HG03108 (cell line): ENCODE measurements around the gene FAM174A.
A peak's percentile ranks its signal among the peaks of the same experiment; 100 is the strongest.

ENCODE experiments used
- ATAC-seq: cut with Tn5 transposase; IDR thresholded peaks from one replicate; pipeline ENCODE4 v1.9.1; 2021; ENCODE audit warnings: moderate library complexity; ENCODE audit not compliant: unreplicated experiment

The FAM174A gene

DNA sequence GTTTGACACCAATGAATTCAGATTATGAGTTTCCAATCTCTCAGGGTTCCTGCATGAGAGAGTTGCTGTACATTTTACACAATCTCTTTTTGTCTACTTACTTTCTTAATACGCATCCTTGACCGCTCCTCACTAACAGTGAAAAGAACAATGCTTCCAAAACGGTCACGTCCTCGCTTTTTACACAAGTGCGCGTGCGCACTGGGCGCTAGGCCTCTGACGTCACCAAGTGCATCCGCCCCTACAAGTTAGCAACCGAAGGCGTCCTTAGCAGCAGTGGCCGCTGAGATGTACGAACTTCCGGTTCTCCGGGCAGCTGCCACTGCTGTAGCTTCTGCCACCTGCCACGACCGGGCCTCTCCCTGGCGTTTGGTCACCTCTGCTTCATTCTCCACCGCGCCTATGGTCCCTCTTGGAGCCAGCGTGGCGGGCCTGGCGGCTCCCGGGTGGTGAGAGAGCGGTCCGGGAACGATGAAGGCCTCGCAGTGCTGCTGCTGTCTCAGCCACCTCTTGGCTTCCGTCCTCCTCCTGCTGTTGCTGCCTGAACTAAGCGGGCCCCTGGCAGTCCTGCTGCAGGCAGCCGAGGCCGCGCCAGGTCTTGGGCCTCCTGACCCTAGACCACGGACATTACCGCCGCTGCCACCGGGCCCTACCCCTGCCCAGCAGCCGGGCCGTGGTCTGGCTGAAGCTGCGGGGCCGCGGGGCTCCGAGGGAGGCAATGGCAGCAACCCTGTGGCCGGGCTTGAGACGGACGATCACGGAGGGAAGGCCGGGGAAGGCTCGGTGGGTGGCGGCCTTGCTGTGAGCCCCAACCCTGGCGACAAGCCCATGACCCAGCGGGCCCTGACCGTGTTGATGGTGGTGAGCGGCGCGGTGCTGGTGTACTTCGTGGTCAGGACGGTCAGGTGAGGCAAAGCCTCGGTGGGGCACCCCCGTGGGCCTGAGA is at the start of gene FAM174A:
Gene FAM174A, plus strand, starts transcription at position 315 of the 946 bp plus-strand sequence. Its CDS starts 157 bp downstream, at position 472.
- ATAC-seq, result peak; percentile 98

- no peak for ATAC-seq
These were observed 41.2 kb upstream of the FAM174A start for GRCh38 chr5:100493996-100494395.

GRCh38 chr5:100496296-100496695 is 38.9 kb upstream of the FAM174A start:
- no peak for ATAC-seq

- ATAC-seq, result no peak
These were observed 32.5 kb upstream of the FAM174A start for GRCh38 chr5:100502684-100503083.

- no peak for ATAC-seq
These were observed 29.0 kb upstream of the FAM174A start for GRCh38 chr5:100505984-100506670.

GRCh38 chr5:100516285-100516684 is 18.9 kb upstream of the FAM174A start:
- ATAC-seq, result peak; percentile 53

DNA sequence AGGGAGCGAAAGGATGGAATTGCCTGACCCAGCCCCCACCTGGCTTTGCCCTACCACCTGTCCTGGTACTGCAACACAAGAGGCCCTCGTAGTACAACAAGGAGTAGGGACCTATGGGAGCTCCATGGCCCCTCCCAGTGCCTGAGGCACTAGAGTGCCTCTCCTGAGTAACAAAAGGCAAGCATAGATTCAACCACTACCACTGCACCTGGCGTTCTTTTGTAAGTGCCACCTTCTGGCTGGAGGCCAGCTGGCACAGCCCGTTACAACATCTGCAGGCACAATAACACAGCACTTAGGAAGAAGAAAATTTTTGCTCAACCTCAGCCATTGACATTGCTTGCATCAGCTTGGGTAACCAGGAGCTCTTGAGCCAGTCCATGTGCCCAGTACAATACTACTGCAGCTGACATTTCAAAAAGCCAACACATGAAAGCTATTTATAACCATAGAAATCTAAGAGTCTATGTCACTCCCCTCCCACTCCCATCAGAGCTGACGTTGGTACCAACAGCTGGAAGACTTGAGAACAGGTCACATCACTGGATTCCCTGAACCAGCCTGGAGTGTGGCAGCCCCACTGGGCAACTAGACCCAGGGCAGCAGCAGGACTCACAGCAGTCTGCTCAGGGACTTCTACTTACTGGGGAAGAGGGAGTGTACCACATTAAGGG is 17.7 kb upstream of the FAM174A start:
- ATAC-seq, result no peak

- ATAC-seq, result no peak
These were observed 16.8 kb upstream of the FAM174A start for GRCh38 chr5:100518377-100518776.

DNA sequence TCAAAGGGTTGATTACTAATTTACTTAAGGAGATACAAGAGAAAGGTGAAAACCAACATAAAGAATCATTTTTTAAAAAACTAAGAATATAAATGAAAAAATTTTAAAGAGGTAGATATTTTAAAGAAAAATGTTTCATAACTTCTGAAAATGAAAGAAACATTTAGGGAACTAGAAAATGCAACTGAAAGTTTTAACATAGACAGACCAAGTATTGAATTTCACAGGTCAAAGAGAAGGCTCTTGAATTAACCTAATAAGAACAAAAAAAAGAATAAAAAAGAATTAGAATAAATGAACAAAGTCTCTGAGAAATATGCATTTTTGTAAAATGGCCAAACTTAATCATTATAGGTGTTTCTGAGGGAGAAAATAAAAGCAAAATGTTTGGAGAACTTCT is 16.1 kb upstream of the FAM174A start:
- peak; percentile 64 for ATAC-seq

GRCh38 chr5:100520348-100520747 is 14.8 kb upstream of the FAM174A start:
- no peak for ATAC-seq

DNA sequence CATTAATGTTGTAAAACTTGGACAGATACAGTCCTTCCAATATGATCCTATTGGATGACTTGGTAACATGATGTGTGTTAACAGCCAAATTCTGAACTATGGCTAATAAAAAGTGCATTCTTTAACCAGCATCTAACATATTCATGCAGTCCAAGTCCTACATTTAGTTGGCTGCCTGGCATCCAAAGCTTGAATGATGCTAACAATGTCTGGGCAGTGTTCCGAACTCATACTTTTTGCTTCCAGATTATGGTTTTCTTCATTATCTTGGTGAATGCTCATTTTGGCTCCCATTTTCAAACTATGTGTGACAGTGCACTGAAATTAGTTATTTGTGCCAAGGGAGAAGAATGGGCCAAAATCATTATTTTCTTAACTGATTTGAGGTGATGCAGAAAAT is 2.8 kb downstream of the FAM174A start:
- no peak for ATAC-seq

GRCh38 chr5:100539519-100539918 is 4.3 kb downstream of the FAM174A start:
- no peak for ATAC-seq

- no peak for ATAC-seq
These were observed 6.9 kb downstream of the FAM174A start for GRCh38 chr5:100542086-100542485.

DNA sequence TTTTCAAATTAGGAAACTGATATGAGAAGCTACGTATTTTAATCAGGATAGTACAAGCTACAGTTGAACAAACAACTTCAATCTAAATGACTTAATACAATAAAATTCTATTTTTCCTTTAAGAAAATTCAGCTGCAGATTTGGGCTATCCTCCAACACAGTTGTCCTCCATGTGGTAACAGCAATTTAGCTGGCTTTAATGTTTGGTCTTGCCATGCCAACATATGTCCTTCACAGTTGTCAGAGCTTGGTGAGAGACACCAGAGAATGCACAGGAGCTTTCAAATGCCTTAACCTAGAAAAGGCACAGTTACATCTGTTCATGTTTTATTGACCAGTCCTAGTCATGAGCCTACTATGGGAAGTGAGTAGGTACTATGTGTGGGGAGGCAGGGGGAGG is 10.8 kb downstream of the FAM174A start:
- no peak for ATAC-seq

DNA sequence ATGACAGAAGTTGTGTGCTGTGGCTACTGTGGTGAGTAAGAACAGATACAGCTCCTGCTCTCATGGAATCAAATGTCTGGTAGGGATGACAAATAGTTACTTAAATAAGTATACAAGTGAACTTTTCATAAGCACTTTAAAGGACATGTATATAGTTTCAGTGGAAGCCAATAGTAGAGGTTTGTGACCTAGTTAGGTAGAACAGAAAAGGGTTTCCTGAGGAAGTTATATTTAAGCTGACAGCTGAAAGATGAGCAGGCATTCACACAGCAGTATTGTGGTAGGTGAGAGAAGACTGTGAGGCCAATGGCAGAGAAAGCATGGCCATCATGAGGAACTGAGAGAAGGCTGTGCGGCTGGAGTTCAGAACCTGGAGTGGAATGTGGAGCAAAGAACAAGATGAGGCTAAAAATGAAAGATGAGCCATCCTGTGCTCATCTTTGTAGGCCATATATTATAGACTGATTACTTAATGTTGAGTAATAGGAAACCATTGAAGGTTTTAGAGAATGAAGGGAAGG is 15.4 kb downstream of the FAM174A start:
- peak; percentile 87 for ATAC-seq

DNA sequence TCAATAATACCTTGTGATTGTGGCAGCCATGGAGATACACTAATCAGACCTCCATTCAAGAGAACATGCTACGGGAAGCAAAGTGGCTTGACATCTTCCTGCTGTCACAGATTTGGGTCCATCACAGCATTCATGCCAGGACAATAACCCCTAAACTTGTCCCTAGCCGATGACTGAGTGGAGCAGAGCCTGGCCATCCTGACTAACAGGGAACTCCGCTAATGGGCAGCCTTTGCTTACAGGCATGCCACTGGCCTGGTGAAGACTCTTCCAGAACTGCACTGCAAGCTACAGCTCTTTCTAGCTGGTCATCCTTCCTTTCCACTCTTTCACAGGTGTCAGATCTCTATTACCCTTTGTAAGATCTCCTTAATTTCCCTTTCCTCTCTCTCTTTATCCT is 16.0 kb downstream of the FAM174A start:
- ATAC-seq, result no peak

- no peak for ATAC-seq
These were observed 18.0 kb downstream of the FAM174A start for GRCh38 chr5:100553209-100553608.

DNA sequence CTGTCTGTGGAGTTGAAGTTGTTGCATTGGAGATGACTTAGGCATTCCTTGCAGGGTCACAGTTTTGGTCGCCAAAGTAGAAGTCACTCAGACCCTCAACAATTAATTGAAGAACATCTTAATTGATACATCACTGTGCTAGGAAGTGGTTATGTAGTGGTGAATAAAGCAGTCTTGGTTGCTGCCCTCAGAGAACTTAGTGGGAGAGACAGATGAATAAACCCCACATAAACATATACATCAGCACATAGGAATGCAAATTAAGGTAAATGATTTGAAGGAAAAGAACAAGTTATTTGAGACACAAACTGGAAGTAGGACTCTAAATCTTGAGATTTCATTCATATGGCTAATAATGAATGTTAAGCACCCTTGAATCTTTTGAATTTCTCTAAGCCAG is 25.7 kb downstream of the FAM174A start:
- no peak for ATAC-seq

DNA sequence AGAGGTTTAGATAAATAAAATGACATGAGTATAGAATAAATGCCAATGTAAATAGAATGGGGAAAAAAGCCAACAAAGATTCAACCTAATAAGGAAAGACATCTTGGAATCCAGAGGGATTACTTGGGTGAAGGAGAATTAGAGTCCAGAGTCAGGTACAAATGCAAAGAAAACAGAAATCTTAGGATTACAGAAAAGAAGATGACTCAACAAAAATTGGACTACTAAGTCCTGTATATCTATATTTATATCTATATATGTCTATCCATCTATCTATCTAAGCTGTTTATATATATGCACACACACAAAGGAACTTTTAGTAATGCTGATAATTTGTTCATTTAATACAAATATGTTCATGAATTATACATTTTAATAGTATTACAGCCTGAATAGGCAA is 27.6 kb downstream of the FAM174A start:
- no peak for ATAC-seq

DNA sequence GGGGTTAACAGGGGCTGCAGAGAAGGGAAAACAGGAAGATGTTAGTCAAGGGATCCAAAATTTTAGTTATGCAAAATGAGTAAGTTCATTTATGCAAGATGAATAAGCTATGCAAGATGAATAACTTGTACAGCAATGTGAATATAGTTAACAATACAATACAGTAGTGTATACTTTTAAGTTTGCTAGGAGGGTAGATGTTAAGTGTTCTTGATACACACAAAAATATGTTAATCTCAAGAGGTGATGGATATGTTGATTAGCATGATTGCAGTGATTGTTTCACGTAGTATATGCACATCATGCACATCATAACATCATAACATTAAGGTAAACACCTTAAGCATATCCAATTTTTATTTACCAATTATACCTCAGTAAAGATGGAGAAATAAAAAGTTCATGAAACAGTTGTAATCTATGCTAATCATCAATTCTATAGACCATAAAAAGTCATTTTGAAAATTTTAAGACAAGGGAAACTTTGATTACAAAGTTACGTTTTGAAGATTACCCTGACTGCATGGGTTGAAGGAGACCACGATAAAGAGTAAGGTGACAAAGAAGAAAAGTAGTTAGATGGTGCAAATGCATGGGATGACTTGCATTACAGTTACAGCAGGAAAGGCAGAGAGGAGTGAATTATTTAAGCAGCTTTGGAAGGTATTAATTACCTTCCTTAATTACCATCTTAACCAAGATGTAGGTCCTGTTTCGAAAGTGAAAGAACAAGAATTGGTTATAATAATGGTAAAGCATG is 31.4 kb downstream of the FAM174A start:
- no peak for ATAC-seq

DNA sequence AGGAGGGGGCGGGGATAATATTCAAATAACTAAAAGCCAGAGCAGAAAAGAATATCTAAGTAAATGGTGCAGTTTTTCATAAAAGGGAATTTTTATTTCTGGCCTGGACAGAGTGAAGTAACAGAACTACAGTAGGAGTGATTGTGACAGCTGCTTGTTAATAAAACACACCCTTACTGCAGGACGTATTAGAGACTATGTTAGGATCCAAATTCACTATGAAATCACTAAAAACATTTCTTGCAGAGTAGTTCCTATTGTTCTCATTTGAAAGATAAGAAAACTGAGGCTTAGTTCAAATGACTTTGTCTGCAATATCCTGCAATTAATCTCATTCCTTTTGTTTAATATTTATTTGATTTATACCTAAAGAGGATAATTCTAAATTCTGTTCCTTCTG is 39.5 kb downstream of the FAM174A start:
- ATAC-seq, result no peak
